ENCODE measurements around the gene WDFY2. TPM values are rescaled to one million over a fixed set of nuclear protein-coding genes. Genes with fewer than 3 reads are reported as not detected.

The WDFY2 gene
- total RNA-seq, 1 donor from 2014 or later, result 11.1 TPM

GRCh38 chr13:51620165-51620983 is 36.1 kb downstream of the WDFY2 start:
- Histone ChIP-seq H3K27me3 (ENCODE audit: control insufficient read depth, insufficient read depth, low read length) (no peaks in the 10 kb centered on the region), H3K4me3 (ENCODE audit: low read depth, low read length) (no peak overlapping the region), H3K36me3 (ENCODE audit: control insufficient read depth, insufficient read depth, low read length) (no peaks in the 10 kb centered on the region)
- no peak for DNase-seq (ENCODE audit: low read depth)
- no peak for TF ChIP-seq CTCF (IDR thresholded peaks at IDR 0.05; ENCODE audit: insufficient read depth, low read length, poor library complexity, severe bottlenecking)

- DNase-seq (ENCODE audit: low read depth), result no peak
- Histone ChIP-seq H3K27me3 (ENCODE audit: control insufficient read depth, insufficient read depth, low read length) (no peaks in the 10 kb centered on the region), H3K4me3 (ENCODE audit: low read depth, low read length) (no peak overlapping the region), H3K36me3 (ENCODE audit: control insufficient read depth, insufficient read depth, low read length) (no peaks in the 10 kb centered on the region)
- TF ChIP-seq CTCF (IDR thresholded peaks at IDR 0.05; ENCODE audit: insufficient read depth, low read length, poor library complexity, severe bottlenecking), result no peak
These were observed 37.3 kb downstream of the WDFY2 start for GRCh38 chr13:51621602-51622001.

GRCh38 chr13:51623473-51623872 is 39.2 kb downstream of the WDFY2 start:
- Histone ChIP-seq H3K27me3 (ENCODE audit: control insufficient read depth, insufficient read depth, low read length) (no peaks in the 10 kb centered on the region), H3K36me3 (ENCODE audit: control insufficient read depth, insufficient read depth, low read length) (no peaks in the 10 kb centered on the region), H3K4me3 (ENCODE audit: low read depth, low read length) (no peak overlapping the region)
- DNase-seq (ENCODE audit: low read depth), result no peak
- TF ChIP-seq CTCF (IDR thresholded peaks at IDR 0.05; ENCODE audit: insufficient read depth, low read length, poor library complexity, severe bottlenecking), result no peak

- no peaks in the 10 kb centered on the region for H3K36me3 ChIP-seq (ENCODE audit: control insufficient read depth, insufficient read depth, low read length)
- H3K4me3 ChIP-seq (ENCODE audit: low read depth, low read length), result no peak overlapping the region
- no peak for TF ChIP-seq CTCF (IDR thresholded peaks at IDR 0.05; ENCODE audit: insufficient read depth, low read length, poor library complexity, severe bottlenecking)
- DNase-seq (ENCODE audit: low read depth), result no peak
- no peaks in the 10 kb centered on the region for H3K27me3 ChIP-seq (ENCODE audit: control insufficient read depth, insufficient read depth, low read length)
These were observed 39.9 kb downstream of the WDFY2 start for GRCh38 chr13:51624207-51624606.

- H3K4me3 ChIP-seq (ENCODE audit: low read depth, low read length), result no peak overlapping the region
- DNase-seq (ENCODE audit: low read depth), result no peak
- H3K36me3 ChIP-seq (ENCODE audit: control insufficient read depth, insufficient read depth, low read length), result no peaks in the 10 kb centered on the region
- no peaks in the 10 kb centered on the region for H3K27me3 ChIP-seq (ENCODE audit: control insufficient read depth, insufficient read depth, low read length)
- no peak for TF ChIP-seq CTCF (IDR thresholded peaks at IDR 0.05; ENCODE audit: insufficient read depth, low read length, poor library complexity, severe bottlenecking)
These were observed 40.6 kb downstream of the WDFY2 start for GRCh38 chr13:51624695-51625345.
